HG03095 (cell line): Measurements from ENCODE around the gene TUG1.

ENCODE experiments used
- ATAC-seq: cut with Tn5 transposase; IDR thresholded peaks from one replicate; pipeline ENCODE4 v1.9.1; 2021; ENCODE audit warnings: moderate library complexity; ENCODE audit not compliant: unreplicated experiment

Gene TUG1

DNA sequence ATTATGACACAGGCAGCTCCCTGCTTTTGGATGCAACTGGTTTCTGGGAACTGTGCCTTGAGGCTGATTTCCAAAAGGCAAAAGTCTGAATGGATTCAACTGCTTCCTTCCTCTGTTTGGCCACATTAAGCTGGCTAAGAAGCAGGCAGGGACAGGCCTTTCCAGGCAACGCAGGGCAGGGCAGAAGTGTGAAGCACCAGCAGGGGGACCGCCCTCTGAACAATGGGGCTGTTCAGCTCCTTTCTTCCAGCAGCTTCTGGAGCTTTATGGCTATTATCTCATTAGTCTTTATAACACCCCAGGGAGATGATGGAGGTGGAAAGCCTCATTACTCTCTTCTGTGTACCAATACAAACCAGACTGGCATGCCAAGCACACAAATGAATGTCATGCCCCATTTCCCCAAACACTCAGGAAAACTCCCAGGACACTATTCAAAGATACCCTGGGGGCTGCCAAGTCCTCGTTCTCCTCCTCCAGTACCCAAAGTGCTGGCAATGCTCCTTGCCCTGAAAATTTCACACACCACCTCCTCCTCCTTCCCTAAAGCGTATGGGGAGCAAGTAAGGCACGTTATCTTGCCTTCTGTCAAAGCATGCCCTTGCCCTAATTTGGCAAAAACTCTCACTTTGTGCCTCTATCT lies 21.8 kb upstream of the TUG1 start:
- ATAC-seq, result no peak

DNA sequence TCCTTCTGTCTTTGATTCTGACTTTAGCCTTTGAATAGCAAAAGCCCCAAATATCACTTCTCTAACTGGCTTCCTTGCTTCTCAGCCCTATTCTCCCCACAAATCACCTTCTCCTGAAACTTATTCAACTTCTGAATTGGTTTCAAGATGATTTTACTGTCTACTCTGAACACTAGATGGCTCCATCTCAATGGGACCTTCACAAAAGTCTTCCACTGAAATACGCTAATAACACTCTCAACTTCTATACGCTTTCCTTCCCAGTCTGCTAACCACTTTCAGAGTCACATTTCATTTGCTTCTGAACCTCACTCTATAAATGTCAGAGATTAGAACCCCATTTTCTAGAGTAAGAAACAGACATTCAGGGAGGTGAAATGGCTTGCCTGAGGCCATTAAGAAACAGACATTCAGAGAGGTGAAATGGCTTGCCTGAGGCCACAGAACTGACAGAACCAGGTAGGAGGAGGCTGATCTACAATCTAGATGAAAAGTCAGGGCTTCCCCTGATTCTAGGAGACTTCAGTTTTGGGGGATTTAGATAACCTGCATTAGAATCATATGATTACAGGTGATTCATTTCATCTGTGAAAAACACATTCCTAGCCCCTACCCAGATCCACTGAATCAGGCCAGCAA lies 21.1 kb upstream of the TUG1 start:
- no peak for ATAC-seq

DNA sequence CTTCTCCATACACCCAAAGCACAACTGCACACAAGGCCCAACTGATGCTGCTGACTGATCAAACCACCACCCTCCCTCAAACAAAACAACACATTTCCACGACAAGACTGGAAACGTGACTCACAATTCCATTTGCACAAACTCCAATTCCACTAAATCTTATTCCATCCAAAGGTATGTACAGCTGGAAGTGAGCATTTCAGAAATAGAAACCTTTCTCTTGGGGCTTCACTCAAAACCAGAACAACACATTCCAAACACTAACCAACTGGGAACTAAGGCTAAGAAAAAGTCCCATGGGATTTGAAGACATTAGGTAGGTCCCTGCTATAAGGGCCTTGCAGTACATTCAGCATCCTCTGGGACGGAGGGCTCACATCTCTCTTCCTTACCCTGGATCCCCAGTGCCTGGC lies 20.1 kb upstream of the TUG1 start:
- no peak for ATAC-seq

DNA sequence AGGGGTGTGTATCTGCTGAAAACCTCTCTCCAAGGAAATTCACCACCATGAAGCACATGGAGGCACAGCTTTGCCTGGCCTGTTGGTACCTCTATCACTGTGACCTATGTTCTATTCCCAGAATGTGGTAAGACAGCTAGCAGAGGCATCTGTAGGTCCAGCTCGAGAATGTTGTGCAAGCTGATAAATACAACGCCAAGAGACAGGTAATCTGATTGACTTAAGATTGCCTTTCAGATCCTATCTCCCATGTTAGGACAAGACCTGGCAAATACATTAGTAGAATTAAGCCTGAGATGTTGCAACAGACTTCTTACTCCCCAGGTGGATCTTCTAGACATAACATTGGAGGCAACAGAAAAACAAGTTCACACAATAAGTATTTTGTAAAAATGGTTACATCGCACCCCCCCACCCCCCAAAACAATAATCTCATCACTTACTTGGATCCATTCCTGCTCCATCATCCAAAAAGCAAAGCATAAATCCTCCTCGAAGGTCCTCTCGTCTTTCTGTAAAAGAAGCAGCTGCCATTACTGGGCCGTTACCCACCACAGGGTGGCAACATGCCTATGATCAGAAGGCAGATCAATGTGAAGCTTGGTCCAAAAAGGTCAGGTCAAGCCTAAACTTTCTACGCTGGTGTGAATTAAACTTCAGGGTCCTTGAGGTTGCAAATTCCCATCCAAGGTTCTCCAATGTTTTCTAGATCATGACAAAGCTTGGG lies 19.0 kb upstream of the TUG1 start:
- no peak for ATAC-seq

DNA sequence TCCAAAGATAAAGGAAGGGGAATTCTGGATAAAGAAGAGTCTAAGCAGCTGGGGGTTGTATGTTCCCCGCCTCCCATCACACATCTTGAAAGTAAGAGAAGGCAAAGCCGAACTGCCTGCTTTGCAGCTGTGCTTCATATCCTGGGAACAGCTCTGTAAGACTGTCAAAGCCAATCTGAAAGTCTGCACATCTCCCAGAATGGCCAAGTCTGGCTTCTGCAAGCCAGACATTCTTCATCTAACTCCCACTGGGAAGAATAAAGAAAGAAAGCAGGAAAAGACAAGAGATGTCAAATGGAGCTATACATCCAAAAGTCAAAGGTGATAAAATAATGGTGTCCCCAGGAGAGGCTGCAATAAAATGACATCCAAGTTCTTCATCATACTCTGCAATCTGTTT lies 15.9 kb upstream of the TUG1 start:
- ATAC-seq, result no peak

DNA sequence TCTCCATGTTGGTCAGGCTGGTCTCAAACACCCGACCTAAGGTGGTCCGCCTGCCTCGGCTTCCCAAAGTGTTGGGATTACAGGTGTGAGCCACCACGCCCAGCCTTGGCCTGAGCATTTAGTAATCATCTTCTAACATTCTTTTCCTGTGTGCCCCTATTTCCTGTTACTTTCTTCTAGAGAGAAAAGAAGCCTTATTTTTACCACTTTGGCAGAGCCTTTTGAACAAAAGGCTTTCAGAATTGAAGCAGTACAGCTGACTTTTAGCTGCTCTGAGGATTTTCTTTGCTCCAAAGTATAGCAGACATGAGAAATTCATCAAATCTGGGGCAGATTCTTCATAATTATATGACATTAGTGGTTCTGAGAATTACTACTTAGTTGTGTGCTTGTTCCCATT lies 13.9 kb upstream of the TUG1 start:
- ATAC-seq, result no peak

DNA sequence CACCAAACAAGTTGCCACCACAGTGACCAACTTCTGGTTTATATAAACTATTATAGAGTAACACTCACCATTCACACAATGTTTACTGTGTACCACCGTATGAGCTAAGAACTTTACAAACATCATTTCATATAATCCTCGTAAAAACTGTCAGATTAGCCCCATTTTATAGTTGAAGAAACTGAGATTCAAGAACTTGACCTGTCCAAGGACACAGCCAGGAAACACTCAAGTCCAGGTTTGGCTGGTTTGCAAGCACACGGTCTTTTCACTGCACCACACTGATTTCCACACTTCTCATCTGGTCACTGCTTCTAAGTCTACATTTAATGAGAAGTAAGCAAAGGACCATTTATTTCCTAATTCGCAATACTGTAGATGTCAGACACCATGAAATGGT lies 4.2 kb upstream of the TUG1 start:
- no peak for ATAC-seq

DNA sequence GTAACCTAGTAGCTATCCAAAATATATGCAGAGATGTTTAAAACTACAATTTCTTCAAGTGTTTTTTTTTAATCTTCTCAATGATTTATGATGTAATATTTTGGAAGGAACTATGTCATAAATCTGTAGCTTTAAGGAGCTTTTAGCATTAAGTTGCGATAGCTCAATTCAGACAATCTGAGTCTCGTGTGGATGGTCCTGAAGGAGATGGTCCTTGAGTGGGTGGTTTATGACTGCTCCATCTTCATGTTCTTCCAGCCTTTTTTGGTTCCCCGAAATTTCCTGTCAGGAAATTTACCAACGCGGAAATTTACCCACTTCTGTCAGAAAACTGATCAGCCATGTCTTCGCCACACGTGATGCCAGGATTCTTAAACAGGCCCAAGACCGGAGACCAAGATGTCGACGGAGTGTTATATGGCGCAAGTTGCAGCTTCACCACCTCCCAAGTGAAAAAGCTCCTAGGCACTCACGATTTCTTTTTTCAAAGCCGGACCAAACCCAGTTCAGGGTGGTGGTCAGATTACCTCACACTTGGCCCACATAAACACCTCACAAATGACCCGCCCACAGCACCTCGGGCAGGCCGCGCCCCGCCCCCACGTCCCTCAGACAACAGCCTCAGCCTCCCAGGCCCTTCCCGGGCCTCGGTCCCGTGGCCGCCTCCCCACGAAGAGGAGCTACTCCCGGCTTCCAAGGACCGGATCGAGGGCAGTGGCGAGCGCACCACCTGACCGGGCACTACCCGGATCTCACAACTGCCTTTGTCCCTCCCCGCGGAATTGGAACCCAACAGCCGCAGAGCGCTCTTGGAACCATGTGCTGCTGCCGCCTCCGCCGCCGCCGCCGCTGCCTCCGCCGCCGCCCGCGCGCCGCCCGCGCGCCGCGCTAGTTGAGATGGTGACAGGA lies 796 bp upstream of the TUG1 start, which contains the start of gene MORC2:
Gene MORC2, minus strand, starts transcription at position 760 of the 909 bp plus-strand sequence. CDS start 885 bp downstream, outside the sequence.
- ATAC-seq, result peak; percentile 12

DNA sequence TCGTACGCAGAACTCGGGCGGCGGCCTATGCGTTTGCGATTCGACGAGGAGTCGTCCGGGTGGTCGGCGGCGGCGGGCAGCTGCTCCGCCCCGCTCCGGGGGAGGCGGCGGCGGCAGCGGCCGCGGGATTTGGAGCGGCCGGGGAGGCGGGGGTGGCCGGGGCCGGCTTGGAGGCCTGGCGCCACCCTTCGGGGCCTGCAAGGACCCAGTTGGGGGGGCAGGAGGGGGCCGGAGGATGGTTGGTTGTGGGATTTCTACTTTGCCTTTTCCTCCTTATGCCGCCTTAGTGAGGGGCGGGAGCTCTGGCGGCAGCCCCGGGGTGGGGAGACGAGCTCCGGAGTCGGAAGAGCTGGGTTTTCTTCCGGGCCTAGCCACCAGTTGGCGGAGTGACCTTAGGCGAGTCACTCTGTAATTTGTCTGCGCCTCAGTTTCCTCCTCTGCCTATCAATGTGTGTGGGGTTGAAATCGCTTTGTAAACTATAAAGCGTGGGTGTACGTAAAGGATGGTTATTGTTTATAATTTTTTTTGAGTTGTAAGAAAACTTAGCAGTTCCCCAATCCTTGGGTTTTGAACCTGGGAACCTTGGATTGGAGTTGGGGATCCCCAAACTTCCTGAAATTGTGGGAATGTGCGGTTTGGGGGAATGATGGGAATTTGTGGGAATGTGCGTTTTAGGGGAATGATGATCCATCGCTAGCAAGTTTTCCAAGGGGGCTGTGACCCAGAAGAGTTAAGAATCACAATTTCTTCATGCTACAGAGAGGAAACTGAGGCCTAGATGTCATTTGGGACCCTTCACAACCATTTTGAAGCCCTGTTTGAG lies 679 bp downstream of the TUG1 start:
- ATAC-seq, result peak; percentile 22

DNA sequence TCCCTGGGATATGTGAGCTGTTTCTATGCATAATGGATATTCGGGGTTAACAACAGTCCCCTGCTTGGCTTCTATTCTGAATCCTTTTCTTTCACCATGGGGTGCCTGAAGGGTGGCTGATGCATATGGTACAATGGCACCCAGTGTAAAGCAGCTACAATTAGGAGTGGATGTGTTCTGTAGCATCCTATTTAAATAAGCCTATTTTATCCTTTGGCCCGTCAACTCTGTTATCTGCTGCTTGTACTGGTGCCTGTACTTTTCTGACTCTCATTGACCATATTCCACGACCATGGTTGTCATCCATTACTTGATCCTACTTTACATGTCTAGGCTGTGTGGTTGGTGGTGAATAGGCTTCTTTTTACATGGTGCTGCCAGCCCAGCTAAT lies 1.3 kb downstream of the TUG1 start:
- ATAC-seq, result no peak

DNA sequence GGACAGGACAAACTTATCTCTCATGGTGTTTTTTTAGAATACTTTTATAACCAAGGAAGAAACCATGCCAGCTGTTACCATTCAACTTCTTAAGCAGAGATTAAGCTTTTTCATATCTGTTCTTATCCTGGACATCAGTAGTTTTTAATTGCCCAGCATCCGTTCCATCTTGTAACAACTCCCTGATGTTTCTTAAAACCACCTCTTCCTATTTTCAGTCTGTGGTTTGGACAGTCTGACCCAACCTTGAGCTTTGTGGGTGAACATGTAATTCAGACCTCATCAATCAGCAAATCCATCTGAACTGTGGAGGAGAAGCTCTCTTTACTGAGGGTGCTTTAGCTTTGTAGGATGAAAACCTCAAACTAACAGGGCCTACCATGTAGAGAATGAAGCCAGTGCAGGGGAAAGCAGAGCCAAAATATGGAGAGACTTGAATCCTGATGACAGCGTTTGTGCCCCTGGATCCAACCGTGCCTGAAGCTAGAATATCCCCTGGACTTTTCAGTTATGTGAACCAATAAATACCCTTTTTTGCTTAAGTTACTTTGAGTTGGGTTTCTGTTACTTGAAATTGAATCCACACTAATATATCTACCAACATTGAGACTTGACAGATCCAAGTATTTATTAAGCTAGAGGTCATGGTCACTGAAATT lies 9.4 kb downstream of the TUG1 start:
- no peak for ATAC-seq

DNA sequence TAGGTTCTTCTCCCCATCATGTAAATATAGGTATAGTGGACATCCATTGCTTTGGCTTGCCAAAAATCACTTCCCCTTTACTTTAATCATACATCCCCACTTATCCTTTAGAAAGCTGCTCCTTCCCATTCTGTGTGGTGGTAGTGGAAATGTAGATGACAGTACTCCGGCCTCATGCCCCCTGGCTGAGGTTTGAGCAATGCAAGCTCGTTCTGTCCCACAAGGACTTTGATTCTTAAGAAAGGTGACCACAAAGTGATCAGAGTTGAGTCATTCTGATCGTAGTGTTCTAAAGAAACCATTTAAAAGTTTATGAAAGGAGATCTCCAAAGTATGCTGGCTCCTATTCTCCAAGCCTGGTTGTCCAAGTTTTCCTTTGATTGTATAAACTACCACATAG lies 10.9 kb downstream of the TUG1 start:
- ATAC-seq, result no peak

DNA sequence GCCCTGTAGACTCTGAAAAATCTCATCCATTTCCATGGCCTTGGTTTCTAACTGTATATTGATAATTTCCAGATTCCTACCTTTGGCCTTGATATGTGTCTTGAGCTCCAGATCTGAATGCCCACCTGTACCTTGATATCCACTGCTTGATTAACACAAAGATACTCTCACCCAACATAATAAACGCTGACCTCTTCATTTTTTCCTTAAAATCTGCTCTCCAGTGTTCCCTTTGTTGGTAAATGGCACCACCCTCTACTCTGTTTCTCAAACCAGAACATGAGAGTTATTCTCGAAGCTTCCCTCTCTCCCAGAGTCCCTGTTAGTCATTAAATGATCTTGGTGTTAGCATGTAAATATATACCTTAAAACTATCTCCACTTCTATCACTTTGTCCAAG lies 13.4 kb downstream of the TUG1 start:
- ATAC-seq, result no peak

DNA sequence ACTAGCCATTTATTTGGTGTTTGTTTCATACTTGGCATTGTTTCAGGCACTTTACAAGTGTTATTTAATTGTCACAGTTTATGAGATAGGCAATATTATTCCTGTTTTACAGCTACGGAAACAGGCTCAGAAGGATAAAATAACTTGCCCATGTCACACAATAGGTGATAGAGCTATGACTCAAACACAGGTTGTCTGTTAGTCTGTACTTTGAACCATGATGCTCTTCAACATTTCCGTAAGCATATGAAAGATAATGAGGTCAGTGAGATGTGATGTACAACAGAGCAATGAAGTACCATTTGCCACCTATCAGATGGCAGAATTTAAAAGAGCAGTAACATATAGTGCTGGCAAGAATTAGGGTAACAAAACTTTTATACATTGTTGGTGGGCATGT lies 15.3 kb downstream of the TUG1 start:
- ATAC-seq, result no peak

DNA sequence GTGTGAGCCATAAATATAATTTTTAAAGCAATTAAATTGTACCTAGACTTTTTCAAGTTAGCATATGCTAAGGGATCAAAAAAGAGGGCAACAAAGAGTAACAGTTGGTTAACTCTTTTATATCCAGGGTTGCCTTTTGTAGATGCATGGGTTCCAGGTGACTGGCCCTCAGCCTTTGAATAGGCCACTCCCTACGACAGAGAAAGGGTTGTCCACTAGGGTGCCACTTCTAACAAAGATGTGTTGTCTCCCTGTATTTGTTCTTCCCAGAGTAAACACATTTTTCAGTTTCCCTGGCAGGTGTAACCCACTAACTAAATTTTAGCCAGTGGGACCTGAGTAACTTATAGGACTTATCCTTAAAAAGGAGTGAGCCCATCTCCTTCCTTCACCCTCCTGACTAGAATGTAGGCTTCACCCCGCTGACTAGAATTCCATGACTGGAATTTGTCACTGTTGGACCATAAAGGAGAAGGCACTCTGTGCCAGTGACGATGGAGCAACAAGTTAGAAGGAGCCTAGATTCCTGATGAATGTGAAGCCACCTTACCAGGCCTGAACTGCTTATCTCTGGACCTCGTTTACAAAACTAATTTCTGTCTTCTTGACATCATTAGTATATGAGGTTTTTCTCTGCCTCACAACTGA lies 16.6 kb downstream of the TUG1 start:
- no peak for ATAC-seq

DNA sequence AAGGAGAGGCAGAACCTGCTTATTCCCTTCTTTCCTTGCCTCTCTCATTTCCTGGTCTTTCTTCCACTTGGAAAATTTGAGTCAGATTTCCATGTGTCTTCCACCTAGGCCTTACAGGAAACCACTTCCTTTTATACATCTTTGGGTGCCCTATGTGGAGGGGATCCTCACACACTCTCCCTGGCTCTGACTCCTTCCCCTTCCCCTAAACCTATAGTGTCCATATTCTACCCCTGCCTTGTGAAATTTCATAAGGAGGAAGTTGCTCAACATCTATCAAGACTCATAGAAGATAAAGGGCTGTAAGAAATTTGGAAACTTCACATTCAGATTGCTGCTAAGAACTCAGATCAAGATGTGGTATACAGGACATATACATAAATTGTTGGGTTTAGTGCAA lies 20.4 kb downstream of the TUG1 start:
- no peak for ATAC-seq

DNA sequence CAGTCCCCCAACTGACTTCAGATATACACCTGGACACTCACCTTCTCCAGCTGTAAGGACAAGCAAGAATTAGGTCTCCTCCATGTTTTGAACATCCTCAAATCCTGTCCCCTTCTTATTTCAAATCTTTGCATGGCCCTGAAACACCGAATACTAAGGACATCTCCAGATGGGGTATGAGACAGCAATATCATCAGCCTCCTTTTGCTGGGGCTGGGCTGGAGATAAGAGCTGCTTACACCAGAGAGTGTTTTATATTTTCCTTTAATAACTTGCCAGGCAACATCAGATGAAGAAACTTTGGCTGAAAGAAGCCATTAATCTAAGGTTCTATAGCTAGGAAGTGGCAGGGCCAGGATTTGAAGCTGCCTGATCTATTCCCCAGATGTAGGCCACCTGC lies 21.6 kb downstream of the TUG1 start:
- no peak for ATAC-seq

DNA sequence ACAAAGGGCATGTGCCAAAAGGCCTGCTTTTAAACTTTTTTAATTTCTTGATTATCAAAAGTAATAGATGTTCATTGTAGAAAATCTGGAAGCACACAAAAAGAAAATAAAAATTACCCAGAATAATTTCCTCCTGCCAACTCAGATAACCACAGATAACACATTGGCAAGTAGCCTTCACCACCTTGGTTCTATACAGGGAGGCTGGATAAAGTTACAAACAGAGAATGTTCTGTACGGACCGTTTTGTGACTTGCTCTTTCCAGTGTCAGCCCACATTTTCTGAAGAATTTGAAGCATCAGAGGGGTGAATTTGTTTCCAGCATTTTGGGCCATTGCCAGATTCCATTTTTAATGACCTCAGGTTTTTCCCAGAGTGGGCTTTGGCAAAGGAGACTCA lies 23.5 kb downstream of the TUG1 start:
- no peak for ATAC-seq

DNA sequence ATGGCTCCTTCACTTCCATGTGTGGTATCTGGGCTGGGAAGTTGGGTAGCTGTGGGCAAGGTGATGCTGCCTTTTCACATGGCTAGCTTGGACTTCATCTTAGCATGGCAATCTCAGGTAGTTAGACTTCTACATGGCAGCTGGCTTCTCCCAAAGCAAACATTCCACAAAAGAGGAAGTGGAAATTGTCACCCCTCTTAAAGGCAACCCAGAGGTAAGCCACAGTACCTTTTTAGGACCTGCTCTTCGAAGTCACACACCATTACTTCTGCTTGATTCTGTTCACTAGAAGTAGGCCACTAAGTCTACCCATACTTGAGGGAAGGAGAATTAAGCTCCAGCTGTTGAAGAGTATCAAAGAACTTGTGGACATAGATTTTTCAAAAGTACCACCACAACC lies 25.9 kb downstream of the TUG1 start:
- ATAC-seq, result no peak
